HepG2 (cell line): ENCODE results near the gene INTS6.

ENCODE experiments used
- FOXJ3 ChIP-seq: sonication (generic); formaldehyde crosslinking; IDR thresholded peaks from 2 replicates; pipeline ENCODE4 v1.4.0; 2020; ENCODE audit warnings: missing genetic modification reagents, mild to moderate bottlenecking, borderline replicate concordance
- MXI1 ChIP-seq: IDR thresholded peaks from 3 replicates; pipeline ENCODE4 v1.6.1; 2012; ENCODE audit warnings: low read depth, low read length, inconsistent platforms, borderline replicate concordance
- PBX3 ChIP-seq: sonication (generic); formaldehyde crosslinking; IDR thresholded peaks from 2 replicates; pipeline ENCODE4 v1.8.1; 2023; ENCODE audit warnings: missing genetic modification reagents, inconsistent platforms, borderline replicate concordance
- SNAPC5 ChIP-seq: sonication (generic); formaldehyde crosslinking; IDR thresholded peaks from 2 replicates; pipeline ENCODE4 v1.8.1; 2023; ENCODE audit warnings: mild to moderate bottlenecking, missing genetic modification reagents, borderline replicate concordance
- TCF7 ChIP-seq: sonication (generic); IDR thresholded peaks from 2 replicates; pipeline ENCODE4 v1.6.1; 2016; ENCODE audit warnings: antibody characterized with exemption, low read depth
- TP53 ChIP-seq: sonication (generic); formaldehyde crosslinking; conservative IDR thresholded peaks from 2 replicates; pipeline ENCODE4 v1.4.0; 2020; ENCODE audit warnings: missing genetic modification reagents
- ZBTB42 ChIP-seq: sonication (generic); formaldehyde crosslinking; IDR thresholded peaks from 2 replicates; pipeline ENCODE4 v1.5.0; 2020; ENCODE audit warnings: mild to moderate bottlenecking, missing genetic modification reagents
- ZBTB7A ChIP-seq: sonication (generic); formaldehyde crosslinking; IDR thresholded peaks from 2 replicates; pipeline ENCODE4 v1.8.0; 2022; ENCODE audit warnings: mild to moderate bottlenecking, missing genetic modification reagents

- TF ChIP-seq ZBTB7A (CRISPR knock-in tag), result no peak
- TF ChIP-seq MXI1, result no peak
- no peak for TF ChIP-seq TP53 (CRISPR knock-in tag)
- TF ChIP-seq SNAPC5, result no peak
- no peak for TF ChIP-seq ZBTB42
- no peak for TF ChIP-seq PBX3 (CRISPR knock-in tag)
- no peak for TF ChIP-seq TCF7
- TF ChIP-seq FOXJ3, result no peak
Observed at GRCh38 chr13:51451467-51452360, 1.1 kb downstream of the INTS6 start.
